Gastrocnemius medialis (tissue), 4 donors: ENCODE data around the gene PITHD1. TPM values are rescaled to one million over a fixed set of nuclear protein-coding genes. Genes with fewer than 3 reads are reported as not detected.

Experiments
- ATAC-seq, 2 donors: fragments of 150-250 bp; one replicate each; pipeline ENCODE4 v1.9.1; 2016
- DNase-seq, 2 donors: peaks; one replicate each; pipeline ENCODE4 v3.0.0-alpha.2; 2019
- H3K27ac ChIP-seq, 4 donors: fragments of 200-600 bp; sonication (generic); 1 replicate in 1 of 4; 2 replicates in 3 of 4; pipeline ENCODE4 v1.5.1; 2016 to 2018; ENCODE audit warnings: mild to moderate bottlenecking in 2 of 4, moderate library complexity in 1 of 4
- H3K27me3 ChIP-seq, 3 donors: fragments of 200-600 bp; sonication (generic) in 2 of 3; 1 replicate in 1 of 3; 2 replicates in 2 of 3; pipeline versions ENCODE4 v1.5.1 to v1.6.0; 2016 to 2019; ENCODE audit warnings: mild to moderate bottlenecking in 1 of 3, moderate library complexity in 1 of 3
- H3K36me3 ChIP-seq, 2 donors: fragments of 200-600 bp; sonication (generic) in 1 of 2; one replicate each; pipeline ENCODE4 v1.5.1; 2017 to 2018
- H3K4me1 ChIP-seq, 2 donors: fragments of 200-600 bp; sonication (generic) in 1 of 2; one replicate each; pipeline ENCODE4 v1.5.1; 2016 to 2017; ENCODE audit warnings: mild to moderate bottlenecking in 2 of 2
- H3K4me3 ChIP-seq, 4 donors: fragments of 200-600 bp; sonication (generic) in 3 of 4; 1 replicate in 1 of 4; 2 replicates in 3 of 4; pipeline ENCODE4 v1.5.1; 2016 to 2019; ENCODE audit warnings: mild to moderate bottlenecking in 2 of 4
- H3K9me3 ChIP-seq, 3 donors: fragments of 200-600 bp; sonication (generic) in 2 of 3; 1 replicate in 1 of 3; 2 replicates in 2 of 3; pipeline ENCODE4 v1.5.1; 2016 to 2019
- POLR2A ChIP-seq, 2 donors: fragments of 450-650 bp; IDR thresholded peaks; one replicate each; pipeline ENCODE4 v1.6.1; 2017; ENCODE audit warnings: antibody characterized with exemption in 2 of 2, mild to moderate bottlenecking in 2 of 2, moderate library complexity in 2 of 2
- in situ Hi-C, 4 donors: fragments of 200-750 bp; cut with MboI; loops; one replicate each; pipeline versions ENCODE4 v1.15.0 to v1.8.0; 2017; ENCODE audit warnings: low sequenced_read_pairs in 4 of 4
- intact Hi-C: fragments of 100-400 bp; cut with DNase I; formaldehyde crosslinking; loops from one replicate; pipeline ENCODE4 v1.15.1; 2023; ENCODE audit warnings: low total_unique reads
- total RNA-seq, 4 donors: library from RNA; depleted of rRNA; stranded (reverse); fragments of >200 nt; gene quantifications; one replicate each; pipeline versions ENCODE4 v1.1.0 to v1.2.3, GENCODE V29; 2016
- TF ChIP-seq, protein P1 (sequence below), 5 experiments: fragments of 450-650 bp in 3 of 5; fragments of 200-600 bp in 2 of 5; sonication (generic) in 2 of 5; IDR thresholded peaks in 4 of 5; conservative IDR thresholded peaks in 1 of 5; 1 replicate in 4 of 5; 2 replicates in 1 of 5; pipeline ENCODE4 v1.5.1; 2016 to 2019; ENCODE audit warnings: antibody characterized with exemption in 5 of 5, mild to moderate bottlenecking in 3 of 5, moderate library complexity in 3 of 5

Gene PITHD1
- total RNA-seq, 4 donors from 2014 or later: 79.9 to 104 (median 90.3) TPM

DNA sequence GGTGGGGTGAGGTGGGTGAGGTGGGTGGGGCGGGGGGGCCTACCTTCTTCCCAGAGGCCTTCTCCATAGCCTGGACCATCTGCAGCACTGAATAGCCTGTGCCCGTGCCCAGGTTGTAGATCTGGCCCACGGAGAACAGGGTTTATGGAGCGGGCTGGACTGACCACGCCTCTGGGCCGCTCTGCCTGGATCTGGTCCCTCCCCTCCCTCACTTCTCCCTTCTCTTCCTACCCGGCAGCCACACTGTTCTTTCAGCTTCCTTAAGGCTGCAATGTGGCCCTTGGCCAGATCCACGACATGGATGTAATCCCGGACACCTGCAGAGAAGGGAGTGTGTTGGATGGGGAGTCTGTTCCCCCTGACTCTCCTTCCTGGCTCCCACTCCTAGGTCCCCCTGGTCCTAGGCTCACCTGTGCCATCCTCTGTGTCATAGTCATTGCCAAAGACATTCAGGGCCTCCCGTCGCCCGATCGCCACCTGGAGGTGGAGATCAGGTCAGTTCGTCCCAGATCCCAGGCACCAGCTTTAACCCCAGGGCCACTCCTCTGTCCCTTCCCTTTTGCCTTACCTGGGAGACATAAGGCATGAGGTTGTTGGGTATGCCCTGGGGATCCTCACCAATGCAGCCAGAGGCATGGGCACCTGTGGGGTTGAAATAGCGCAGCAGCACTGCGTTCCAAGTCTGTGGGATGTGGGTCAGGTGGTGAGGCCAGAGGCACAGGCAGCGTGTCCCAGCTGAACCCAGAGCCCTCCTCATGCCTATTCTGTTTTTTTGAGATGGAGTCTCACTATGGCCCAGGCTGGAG is 18.5 kb downstream of the PITHD1 start:
- Histone ChIP-seq H3K27ac (no peak overlapping the region), H3K27me3 (no peaks in the 10 kb centered on the region), H3K4me1 (peaks cover 21 to 39% of the 10 kb centered on the region in 2 donors), H3K36me3 (peaks cover 0 to 28% of the 10 kb centered on the region in 2 donors), H3K4me3 (no peak overlapping the region), H3K9me3 (no peaks in the 10 kb centered on the region)
- intact Hi-C loops (no loop called here), in situ Hi-C loops (no loop called here)
- ATAC-seq (no peak), DNase-seq (no peak)
- TF ChIP-seq, protein P1, sequence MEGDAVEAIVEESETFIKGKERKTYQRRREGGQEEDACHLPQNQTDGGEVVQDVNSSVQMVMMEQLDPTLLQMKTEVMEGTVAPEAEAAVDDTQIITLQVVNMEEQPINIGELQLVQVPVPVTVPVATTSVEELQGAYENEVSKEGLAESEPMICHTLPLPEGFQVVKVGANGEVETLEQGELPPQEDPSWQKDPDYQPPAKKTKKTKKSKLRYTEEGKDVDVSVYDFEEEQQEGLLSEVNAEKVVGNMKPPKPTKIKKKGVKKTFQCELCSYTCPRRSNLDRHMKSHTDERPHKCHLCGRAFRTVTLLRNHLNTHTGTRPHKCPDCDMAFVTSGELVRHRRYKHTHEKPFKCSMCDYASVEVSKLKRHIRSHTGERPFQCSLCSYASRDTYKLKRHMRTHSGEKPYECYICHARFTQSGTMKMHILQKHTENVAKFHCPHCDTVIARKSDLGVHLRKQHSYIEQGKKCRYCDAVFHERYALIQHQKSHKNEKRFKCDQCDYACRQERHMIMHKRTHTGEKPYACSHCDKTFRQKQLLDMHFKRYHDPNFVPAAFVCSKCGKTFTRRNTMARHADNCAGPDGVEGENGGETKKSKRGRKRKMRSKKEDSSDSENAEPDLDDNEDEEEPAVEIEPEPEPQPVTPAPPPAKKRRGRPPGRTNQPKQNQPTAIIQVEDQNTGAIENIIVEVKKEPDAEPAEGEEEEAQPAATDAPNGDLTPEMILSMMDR (IDR thresholded peaks at IDR 0.05 in 4 of 5, conservative IDR thresholded peaks at IDR 0.05 in 1 of 5): peak in 1 of 5 experiments; percentile 20
- no peak for TF ChIP-seq POLR2A (IDR thresholded peaks at IDR 0.05)

DNA sequence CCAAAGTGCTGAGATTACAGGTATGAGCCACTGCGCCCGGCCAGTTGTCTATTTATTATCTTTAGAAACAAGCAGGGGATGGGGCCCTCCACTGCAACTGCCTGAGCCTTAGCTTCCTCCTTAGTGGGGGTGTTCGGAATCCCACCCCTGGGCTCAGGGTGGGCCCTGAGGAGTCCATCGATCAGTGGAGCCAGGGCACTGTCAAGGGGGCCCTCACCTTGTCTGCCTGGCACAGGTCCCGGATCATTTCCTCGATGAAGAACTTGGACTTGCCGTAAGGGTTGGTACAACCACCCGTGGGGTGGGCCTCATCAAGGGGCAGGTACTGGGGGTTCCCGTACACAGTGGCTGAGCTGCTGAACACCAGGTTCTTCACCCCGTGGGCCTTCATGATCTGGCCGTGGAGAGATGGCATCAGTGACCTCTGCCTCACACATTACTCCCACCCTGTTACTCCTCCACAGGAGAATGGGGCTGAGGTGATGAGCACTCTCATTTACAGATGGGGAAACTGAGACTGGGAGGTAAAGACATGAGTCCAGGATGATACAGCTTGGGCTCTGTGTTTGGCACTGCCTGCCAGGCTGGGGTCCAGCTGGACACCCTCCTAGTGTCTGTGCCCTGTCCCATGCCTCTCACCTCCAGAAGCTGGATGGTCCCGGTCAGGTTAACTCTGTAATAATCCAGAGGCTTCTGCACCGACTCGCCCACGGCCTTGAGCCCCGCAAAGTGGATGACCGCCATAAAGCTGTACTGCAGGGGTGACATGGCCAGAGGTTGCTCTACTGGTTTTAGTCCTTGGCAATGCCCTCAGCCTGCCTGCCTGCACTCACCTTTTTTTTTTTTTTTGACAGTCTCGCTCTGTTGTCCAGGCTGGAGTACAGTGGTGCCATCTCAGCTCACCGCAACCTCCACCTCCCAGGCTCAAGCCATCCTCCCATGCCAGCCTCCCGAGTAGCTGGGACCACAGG is 19.5 kb downstream of the PITHD1 start:
- H3K9me3 ChIP-seq: no peaks in the 10 kb centered on the region
- intact Hi-C loops: no loop called here
- H3K4me3 ChIP-seq: no peak overlapping the region
- TF ChIP-seq, protein P1 (IDR thresholded peaks at IDR 0.05 in 4 of 5, conservative IDR thresholded peaks at IDR 0.05 in 1 of 5): no peak
- TF ChIP-seq POLR2A (IDR thresholded peaks at IDR 0.05): no peak
- ATAC-seq: no peak
- H3K36me3 ChIP-seq: peaks cover 0 to 28% of the 10 kb centered on the region in 2 donors
- peaks cover 16 to 30% of the 10 kb centered on the region in 2 donors for H3K4me1 ChIP-seq
- H3K27me3 ChIP-seq: no peaks in the 10 kb centered on the region
- DNase-seq: no peak
- H3K27ac ChIP-seq: no peak overlapping the region
- in situ Hi-C loops: no loop called here

DNA sequence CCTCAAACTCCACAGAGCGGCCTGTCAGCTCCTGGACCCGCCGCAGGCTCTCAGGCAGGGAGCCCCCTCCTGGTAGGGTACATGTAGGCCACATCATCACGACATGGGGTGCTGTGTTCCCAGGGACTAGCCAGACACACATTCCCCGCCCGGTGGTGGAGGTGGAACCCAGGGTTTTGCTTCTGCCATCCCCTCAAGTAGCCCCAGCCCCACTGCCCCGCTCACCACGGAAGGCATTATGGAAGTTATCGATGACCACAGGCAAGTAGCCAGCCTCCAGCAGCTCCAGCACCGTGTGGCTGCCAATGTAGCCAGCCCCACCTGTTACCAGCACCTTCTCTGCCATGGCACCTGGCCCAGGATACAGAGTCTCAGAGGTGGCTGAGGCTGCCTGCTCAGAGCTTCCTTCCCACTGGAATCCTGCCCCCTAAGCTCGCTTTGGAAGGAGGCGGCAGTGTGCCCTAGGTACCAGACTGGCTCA is 20.5 kb downstream of the PITHD1 start:
- H3K27ac ChIP-seq: peak overlapping the region; percentile 87 to 98 (median 94)
- no peak for ATAC-seq
- TF ChIP-seq, protein P1 (IDR thresholded peaks at IDR 0.05 in 4 of 5, conservative IDR thresholded peaks at IDR 0.05 in 1 of 5): no peak
- no peak for TF ChIP-seq POLR2A (IDR thresholded peaks at IDR 0.05)
- peak overlapping the region in 1 of 4 donors; percentile 72 for H3K4me3 ChIP-seq
- intact Hi-C loops (no loop called here), in situ Hi-C loops (no loop called here)
- peaks cover 16 to 25% of the 10 kb centered on the region in 2 donors for H3K4me1 ChIP-seq
- no peaks in the 10 kb centered on the region for H3K9me3 ChIP-seq
- no peaks in the 10 kb centered on the region for H3K27me3 ChIP-seq
- H3K36me3 ChIP-seq: peaks cover 0 to 20% of the 10 kb centered on the region in 2 donors
- DNase-seq: no peak

DNA sequence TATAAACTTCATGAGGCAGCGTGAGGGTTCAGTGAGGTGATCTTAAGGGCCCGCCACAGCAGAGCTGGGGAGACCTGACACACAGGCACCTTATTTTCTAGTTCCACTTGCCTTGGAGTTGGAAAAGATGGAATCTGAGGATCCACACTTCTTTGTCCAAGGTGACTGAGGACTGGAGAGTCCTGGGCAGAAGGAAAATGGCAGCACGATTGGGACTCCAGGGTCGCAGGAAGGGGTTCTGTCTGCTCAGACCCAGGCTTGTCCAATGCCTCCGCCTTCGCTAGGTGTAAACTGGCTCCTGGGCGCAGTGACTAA is 21.0 kb downstream of the PITHD1 start:
- Histone ChIP-seq H3K4me1 (peaks cover 16 to 25% of the 10 kb centered on the region in 2 donors), H3K9me3 (no peaks in the 10 kb centered on the region), H3K27me3 (no peaks in the 10 kb centered on the region), H3K4me3 (peak overlapping the region in 3 of 4 donors; percentile 72 to 100 (median 80)), H3K27ac (peak overlapping the region; percentile 87 to 98 (median 94)), H3K36me3 (peaks cover 0 to 18% of the 10 kb centered on the region in 2 donors)
- intact Hi-C loops: no loop called here
- no peak for ATAC-seq
- in situ Hi-C loops: no loop called here
- no peak for DNase-seq
- TF ChIP-seq POLR2A (IDR thresholded peaks at IDR 0.05): no peak
- TF ChIP-seq, protein P1 (IDR thresholded peaks at IDR 0.05 in 4 of 5, conservative IDR thresholded peaks at IDR 0.05 in 1 of 5): no peak
